Ovary (tissue), 9 donors: ENCODE measurements around the gene TSPEAR. TPM values are rescaled to one million over a fixed set of nuclear protein-coding genes. Genes with fewer than 3 reads are reported as not detected.

ENCODE experiments used
- DNase-seq, 5 donors: peaks; one replicate each; pipeline ENCODE4 v3.0.0-alpha.2; 2019 to 2020
- H3K27ac ChIP-seq, 2 donors: fragments of 200-600 bp; one replicate each; pipeline versions ENCODE4 v1.5.1 to v1.8.0; 2019 to 2022
- H3K27me3 ChIP-seq: fragments of 200-600 bp; one replicate; pipeline ENCODE4 v1.8.0; 2022
- H3K36me3 ChIP-seq: fragments of 200-600 bp; sonication (generic); one replicate; pipeline ENCODE4 v1.5.1; 2019
- H3K4me1 ChIP-seq: one replicate; pipeline ENCODE4 v1.8.1; 2013; ENCODE audit warnings: mild to moderate bottlenecking, moderate library complexity; ENCODE audit not compliant: insufficient read depth
- H3K4me3 ChIP-seq: fragments of 200-600 bp; sonication (generic); one replicate; pipeline ENCODE4 v1.5.1; 2017
- H3K9me3 ChIP-seq, 2 donors: fragments of 200-600 bp in 1 of 2; sonication (generic) in 1 of 2; one replicate each; pipeline versions ENCODE4 v1.5.1 to v1.8.1; 2013 to 2019; ENCODE audit warnings: mild to moderate bottlenecking in 1 of 2, moderate library complexity in 1 of 2
- CTCF ChIP-seq, 3 donors: fragments of 450-650 bp in 2 of 3; fragments of 200-600 bp in 1 of 3; IDR thresholded peaks; one replicate each; pipeline versions ENCODE4 v1.5.1 to v1.8.0; 2016 to 2022; ENCODE audit warnings: antibody characterized with exemption in 3 of 3, mild to moderate bottlenecking in 1 of 3
- EP300 ChIP-seq: sonication (generic); formaldehyde crosslinking; IDR thresholded peaks from one replicate; pipeline ENCODE4 v1.6.1; 2017; ENCODE audit warnings: antibody characterized with exemption
- POLR2A ChIP-seq: fragments of 450-650 bp; IDR thresholded peaks from one replicate; pipeline ENCODE4 v1.6.1; 2017; ENCODE audit warnings: antibody characterized with exemption, mild to moderate bottlenecking, moderate library complexity
- WGBS, 3 donors: extraction: QIAGEN DNeasy Blood & Tissue Kit in 1 of 3; methylation state at CpG; one replicate each; pipeline versions ENCODE4 v1.1.5 to v1.1.7; 2013 to 2017; 5-methylcytosine and 5-hydroxymethylcytosine counted together
- intact Hi-C, 4 donors: fragments of 100-400 bp; cut with DNase I; formaldehyde crosslinking; loops; one replicate each; pipeline versions ENCODE4 v1.11.0 to v1.15.1; 2022 to 2023
- polyA plus RNA-seq, 2 donors: library from polyadenylated mRNA; stranded (reverse); fragments of 200-250 nt in 1 of 2; fragments of 350-450 nt in 1 of 2; fragmentation: Illumina TruSeq in 1 of 2; extraction: RNeasy Lipid Tissue Mini Kit (QIAGEN cat#74804) in 1 of 2; gene quantifications; one replicate each; pipeline ENCODE4 v1.2.3, GENCODE V29; 2013 to 2014
- total RNA-seq, 7 donors: library from RNA; depleted of rRNA in 2 of 7; stranded (reverse); fragments of >200 nt in 2 of 7; fragmentation: NEBNext Ultra II Directional in 3 of 7; extraction: Animal tissue kit (Norgen Biotek cat#: 25700) in 3 of 7; gene quantifications; one replicate each; pipeline versions ENCODE4 v1.1.0 to v1.2.4, GENCODE V29; 2016 to 2023
- donor health status: DM: no; HTN: no; CAD: no; lungs with moderate emphysema.
- donor health status: DM: no; HTN: no; CAD: no.
- donor health status: Bipolar disorder and iron deficiency.
- donor health status: DM: yes; HTN: yes; CAD: no.
- donor health status: DM: no; HTN: no; CAD: no.
- donor health status: DM: yes; HTN: yes; CAD: no.

The TSPEAR gene
- total and polyA plus RNA-seq, 9 donors: 0.07 to 0.27 (median 0.11) TPM; not detected in 4

GRCh38 chr21:44599264-44600029 is 111.9 kb downstream of the TSPEAR start:
- no peaks in the 10 kb centered on the region for H3K27me3 ChIP-seq
- no peak for DNase-seq
- intact Hi-C loops: no loop called here
- no peak overlapping the region for H3K27ac ChIP-seq
- 69 to 81% (median 74%) methylated on average over 8 of the region's 8 CpGs for WGBS, 3 donors
- TF ChIP-seq CTCF (IDR thresholded peaks at IDR 0.05): no peak
- no peak for TF ChIP-seq POLR2A
- no peak for TF ChIP-seq EP300
- no peak overlapping the region for H3K4me3 ChIP-seq
- H3K36me3 ChIP-seq: no peaks in the 10 kb centered on the region
- H3K9me3 ChIP-seq: no peaks in the 10 kb centered on the region
- H3K4me1 ChIP-seq: no peaks in the 10 kb centered on the region

GRCh38 chr21:44598061-44598460 is 113.3 kb downstream of the TSPEAR start:
- Histone ChIP-seq H3K9me3 (no peaks in the 10 kb centered on the region), H3K36me3 (no peaks in the 10 kb centered on the region), H3K27ac (no peak overlapping the region), H3K4me1 (no peaks in the 10 kb centered on the region), H3K27me3 (no peaks in the 10 kb centered on the region), H3K4me3 (no peak overlapping the region)
- WGBS, 3 donors: 74 to 78% (median 76%) methylated on average over 11 of the region's 11 CpGs
- no peak for DNase-seq
- intact Hi-C loops: no loop called here
- TF ChIP-seq EP300: no peak
- TF ChIP-seq CTCF (IDR thresholded peaks at IDR 0.05): no peak
- TF ChIP-seq POLR2A: no peak

GRCh38 chr21:44596068-44596725 is 115.2 kb downstream of the TSPEAR start:
- no peaks in the 10 kb centered on the region for H3K4me1 ChIP-seq
- no peaks in the 10 kb centered on the region for H3K36me3 ChIP-seq
- no peaks in the 10 kb centered on the region for H3K9me3 ChIP-seq
- 75 to 79% (median 78%) methylated on average over 9 of the region's 9 CpGs for WGBS, 3 donors
- H3K27ac ChIP-seq: no peak overlapping the region
- no peak for DNase-seq
- H3K27me3 ChIP-seq: no peaks in the 10 kb centered on the region
- TF ChIP-seq CTCF (IDR thresholded peaks at IDR 0.05) (no peak), EP300 (no peak), POLR2A (no peak)
- intact Hi-C loops: no loop called here
- H3K4me3 ChIP-seq: no peak overlapping the region

- Histone ChIP-seq H3K27me3 (no peaks in the 10 kb centered on the region), H3K4me1 (no peaks in the 10 kb centered on the region), H3K36me3 (no peaks in the 10 kb centered on the region), H3K9me3 (no peaks in the 10 kb centered on the region), H3K27ac (no peak overlapping the region), H3K4me3 (no peak overlapping the region)
- 58 to 75% (median 64%) methylated on average over 6 of the region's 6 CpGs for WGBS, 3 donors
- DNase-seq: no peak
- intact Hi-C loops: no loop called here
- TF ChIP-seq CTCF (IDR thresholded peaks at IDR 0.05): no peak
- TF ChIP-seq POLR2A: no peak
- no peak for TF ChIP-seq EP300
These were observed 115.8 kb downstream of the TSPEAR start for GRCh38 chr21:44595524-44595923.
